Activated T-helper 1 cell treated with Interleukin-2 at 50 U/mL for 16 hours (primary cell): Measurements from ENCODE around the gene SIRPG.

Source experiments
- DNase-seq: peaks from one replicate; pipeline ENCODE4 v3.0.0-alpha.2; 2020; ENCODE audit warnings: low read depth

Gene SIRPG

GRCh38 chr20:1595333-1595732 is 62.2 kb downstream of the SIRPG start:
- no peak for DNase-seq

GRCh38 chr20:1588533-1589460 is 68.8 kb downstream of the SIRPG start:
- no peak for DNase-seq

GRCh38 chr20:1587781-1588532 is 69.6 kb downstream of the SIRPG start:
- DNase-seq = no peak

- no peak for DNase-seq
Observed at GRCh38 chr20:1579488-1579887, 78.1 kb downstream of the SIRPG start.
